HG03139 (cell line): ENCODE results near the gene INPPL1.

Experiments used
- ATAC-seq: cut with Tn5 transposase; IDR thresholded peaks from one replicate; pipeline ENCODE4 v1.9.1; 2021; ENCODE audit not compliant: unreplicated experiment

The INPPL1 gene

DNA sequence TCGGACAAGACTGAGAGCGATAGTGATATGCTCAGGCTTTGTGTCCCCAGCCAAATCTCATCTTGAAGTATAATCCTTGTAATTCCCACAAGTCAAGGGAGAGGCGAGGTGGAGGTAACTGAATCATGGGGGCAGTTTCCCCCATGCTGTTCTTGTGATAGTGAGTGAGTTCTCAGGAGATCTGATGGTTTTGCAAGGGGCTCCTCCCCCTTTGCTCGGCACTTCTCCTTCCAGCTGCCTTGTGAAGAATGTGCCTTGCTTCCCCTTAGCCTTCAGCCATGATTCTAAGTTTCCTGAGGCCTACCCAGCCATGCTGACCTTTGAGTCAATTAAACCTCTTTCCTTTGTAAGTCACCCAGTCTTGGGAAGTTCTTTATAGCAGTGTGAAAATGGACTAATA is 15.5 kb upstream of the INPPL1 start:
- ATAC-seq, result no peak

DNA sequence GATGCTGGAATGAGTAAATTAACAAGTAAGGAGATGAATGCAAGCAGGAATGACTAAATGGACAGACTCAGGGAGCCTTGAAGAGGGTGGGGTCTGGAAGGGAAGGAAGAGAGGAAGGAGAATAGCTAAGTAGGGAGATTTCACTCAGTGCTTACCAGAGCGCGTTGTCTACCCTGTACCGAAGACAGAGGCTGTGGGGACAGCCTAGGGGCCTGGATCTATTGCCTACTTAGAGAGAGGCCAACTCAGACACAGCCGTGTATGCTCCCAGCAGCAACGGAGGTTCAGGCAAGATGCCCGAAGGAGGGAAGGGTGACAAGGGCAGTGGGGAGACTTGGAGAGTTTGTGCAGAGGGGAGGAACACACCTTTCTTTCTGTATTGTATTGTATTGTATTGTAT is 7.9 kb upstream of the INPPL1 start, which contains the start of gene FOLR2:
FOLR2 (plus strand) TSS at position 157 of the 400 bp plus-strand sequence. CDS start 1,791 bp downstream, outside the sequence.
- no peak for ATAC-seq

DNA sequence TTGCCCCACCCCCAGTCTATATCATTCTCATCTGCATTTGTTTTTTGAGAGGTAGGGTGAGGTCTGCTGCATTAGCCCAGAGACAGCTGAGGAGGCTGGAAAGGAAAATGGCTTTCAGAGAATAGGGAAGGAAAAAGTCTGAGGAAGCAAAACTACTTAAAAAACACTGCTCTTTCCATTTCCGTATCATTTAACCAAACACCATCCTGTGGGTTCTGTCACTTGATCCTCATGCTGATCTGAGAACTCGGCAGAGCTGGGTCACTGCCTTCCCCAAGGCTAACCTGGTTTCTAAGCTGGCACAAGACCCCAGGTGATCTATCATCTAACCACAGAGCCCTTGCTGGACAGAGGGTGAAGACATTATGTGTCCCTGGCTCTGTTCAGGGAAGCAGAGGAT is 6.7 kb upstream of the INPPL1 start:
- ATAC-seq, result no peak

DNA sequence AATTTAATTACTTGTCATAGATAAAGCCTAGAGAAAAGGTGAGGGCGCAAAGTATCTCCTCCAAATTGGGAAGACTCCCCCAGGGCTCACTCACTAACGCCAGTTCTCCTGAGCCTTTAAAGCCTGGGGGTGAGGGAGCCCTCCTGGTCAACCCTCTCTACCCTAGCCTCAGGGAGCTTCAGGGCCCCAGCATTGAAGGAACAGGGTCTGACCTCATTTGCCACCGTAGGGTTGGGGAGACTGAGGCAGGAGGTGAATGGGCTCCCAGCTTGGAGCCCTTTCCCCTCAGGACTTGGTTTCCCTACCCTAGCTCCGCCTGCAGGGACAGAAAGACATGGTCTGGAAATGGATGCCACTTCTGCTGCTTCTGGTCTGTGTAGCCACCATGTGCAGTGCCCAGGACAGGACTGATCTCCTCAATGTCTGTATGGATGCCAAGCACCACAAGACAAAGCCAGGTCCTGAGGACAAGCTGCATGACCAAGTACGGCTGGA is 6.3 kb upstream of the INPPL1 start:
- ATAC-seq, result no peak

DNA sequence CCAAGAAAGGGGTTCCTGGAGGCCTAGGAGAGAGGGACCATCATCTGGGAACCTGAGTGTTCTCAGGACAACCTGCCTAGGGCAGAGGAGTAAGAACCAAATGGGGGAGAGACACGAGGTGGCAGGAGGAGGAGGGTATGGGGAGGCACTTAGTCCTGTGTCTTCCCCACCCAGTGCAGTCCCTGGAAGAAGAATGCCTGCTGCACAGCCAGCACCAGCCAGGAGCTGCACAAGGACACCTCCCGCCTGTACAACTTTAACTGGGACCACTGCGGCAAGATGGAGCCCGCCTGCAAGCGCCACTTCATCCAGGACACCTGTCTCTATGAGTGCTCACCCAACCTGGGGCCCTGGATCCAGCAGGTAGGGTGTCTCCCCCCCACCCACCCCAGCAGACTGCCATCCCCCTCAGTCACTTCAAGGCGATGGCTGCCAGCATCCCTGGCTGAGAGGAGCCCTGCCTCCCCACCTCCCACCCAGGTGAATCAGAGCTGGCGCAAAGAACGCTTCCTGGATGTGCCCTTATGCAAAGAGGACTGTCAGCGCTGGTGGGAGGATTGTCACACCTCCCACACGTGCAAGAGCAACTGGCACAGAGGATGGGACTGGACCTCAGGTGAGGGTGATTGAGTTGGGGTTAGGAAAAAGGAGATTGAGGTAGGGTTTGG is 3.7 kb upstream of the INPPL1 start:
- ATAC-seq, result no peak

DNA sequence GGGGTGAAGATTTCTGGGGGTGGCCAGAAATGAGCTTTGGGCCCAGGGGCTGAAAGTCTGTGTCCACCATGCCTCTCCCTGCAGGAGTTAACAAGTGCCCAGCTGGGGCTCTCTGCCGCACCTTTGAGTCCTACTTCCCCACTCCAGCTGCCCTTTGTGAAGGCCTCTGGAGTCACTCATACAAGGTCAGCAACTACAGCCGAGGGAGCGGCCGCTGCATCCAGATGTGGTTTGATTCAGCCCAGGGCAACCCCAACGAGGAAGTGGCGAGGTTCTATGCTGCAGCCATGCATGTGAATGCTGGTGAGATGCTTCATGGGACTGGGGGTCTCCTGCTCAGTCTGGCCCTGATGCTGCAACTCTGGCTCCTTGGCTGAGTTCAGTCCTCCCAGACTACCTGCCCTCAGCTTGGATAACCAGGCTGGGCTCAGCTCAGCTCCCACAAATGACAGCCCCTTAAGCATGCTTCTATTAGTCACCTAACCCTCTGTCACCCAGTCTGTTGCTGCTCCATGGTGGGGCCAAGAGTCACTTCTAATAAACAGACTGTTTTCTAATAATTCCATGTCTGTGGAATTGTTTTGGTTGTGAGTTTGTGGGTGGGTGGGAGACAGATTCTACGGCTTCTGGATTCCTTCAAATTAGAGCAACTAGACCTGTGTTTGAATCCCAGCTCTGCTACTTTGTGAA is 3.0 kb upstream of the INPPL1 start:
- no peak for ATAC-seq

DNA sequence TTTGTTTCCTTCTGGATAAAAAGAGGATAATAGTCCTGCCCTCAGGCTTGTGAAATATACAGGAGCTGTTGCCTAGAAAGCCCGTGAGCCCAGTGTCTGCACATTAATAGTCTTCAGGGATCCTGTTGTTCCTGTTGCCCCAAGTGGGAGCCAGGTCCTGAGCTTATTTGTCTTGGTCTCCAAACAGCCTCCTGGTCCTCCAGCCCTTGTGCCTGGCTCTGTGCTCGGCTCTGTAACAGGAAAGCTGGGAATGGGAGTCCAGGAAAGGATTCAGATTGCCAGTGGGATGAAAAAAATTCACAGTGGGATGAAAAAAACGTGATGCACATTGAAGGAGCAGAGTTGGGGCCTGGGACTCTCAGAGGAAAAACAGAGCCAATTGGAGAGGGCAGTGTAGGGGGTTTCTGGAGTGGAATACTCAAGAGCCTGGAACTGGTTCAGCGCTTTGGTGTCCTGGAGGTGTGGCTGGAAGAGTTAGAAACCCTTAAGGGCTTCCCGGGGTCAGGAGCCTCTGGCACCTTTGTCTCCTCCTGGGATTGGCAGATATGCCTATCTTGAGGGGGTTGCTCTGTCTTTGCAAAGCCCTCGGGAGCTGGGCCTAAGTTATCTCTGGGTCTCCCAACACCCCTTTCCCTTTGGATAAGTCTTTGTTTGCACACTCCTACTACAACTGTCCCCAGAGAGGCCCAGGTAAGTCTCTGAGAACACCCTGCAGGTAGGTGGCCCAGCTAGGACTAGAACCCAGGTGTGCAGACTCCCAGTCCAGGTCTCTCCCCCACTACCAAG is 2.3 kb upstream of the INPPL1 start:
- no peak for ATAC-seq

DNA sequence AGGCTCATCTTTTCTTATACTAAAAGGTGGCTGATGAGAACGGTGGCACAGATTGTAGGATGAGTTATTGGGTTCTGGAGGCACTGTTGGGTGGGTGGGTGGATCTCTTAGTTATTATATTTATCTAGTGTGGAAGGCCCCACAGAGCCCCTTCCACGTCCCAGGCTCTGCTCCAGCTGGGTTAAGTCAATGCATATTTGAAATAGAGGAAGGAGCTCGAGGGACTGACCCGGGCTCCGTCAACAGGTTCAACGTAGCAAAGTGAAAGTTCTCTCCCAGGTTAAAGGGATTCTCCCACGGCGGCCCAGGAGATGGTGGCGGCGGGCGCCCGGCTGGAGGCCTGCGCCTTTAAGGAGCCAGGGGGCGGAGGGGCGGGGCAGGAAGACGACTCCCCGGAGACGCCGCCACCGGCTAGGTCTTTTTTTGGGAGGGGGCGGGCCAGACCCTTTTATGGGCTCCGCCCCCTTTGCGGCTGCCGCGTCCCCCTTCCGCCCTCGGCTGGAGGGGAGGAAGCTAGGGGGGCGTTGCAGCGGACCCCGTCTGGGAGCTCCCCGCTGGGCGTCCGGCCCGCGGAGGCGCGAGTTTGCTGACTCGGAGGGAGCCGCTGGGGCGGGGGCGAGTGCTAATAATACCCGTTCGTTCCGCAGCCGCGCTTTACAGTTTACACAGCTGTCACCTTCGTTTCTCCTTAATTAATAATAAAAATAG is 1.5 kb upstream of the INPPL1 start:
- peak; percentile 67 for ATAC-seq

DNA sequence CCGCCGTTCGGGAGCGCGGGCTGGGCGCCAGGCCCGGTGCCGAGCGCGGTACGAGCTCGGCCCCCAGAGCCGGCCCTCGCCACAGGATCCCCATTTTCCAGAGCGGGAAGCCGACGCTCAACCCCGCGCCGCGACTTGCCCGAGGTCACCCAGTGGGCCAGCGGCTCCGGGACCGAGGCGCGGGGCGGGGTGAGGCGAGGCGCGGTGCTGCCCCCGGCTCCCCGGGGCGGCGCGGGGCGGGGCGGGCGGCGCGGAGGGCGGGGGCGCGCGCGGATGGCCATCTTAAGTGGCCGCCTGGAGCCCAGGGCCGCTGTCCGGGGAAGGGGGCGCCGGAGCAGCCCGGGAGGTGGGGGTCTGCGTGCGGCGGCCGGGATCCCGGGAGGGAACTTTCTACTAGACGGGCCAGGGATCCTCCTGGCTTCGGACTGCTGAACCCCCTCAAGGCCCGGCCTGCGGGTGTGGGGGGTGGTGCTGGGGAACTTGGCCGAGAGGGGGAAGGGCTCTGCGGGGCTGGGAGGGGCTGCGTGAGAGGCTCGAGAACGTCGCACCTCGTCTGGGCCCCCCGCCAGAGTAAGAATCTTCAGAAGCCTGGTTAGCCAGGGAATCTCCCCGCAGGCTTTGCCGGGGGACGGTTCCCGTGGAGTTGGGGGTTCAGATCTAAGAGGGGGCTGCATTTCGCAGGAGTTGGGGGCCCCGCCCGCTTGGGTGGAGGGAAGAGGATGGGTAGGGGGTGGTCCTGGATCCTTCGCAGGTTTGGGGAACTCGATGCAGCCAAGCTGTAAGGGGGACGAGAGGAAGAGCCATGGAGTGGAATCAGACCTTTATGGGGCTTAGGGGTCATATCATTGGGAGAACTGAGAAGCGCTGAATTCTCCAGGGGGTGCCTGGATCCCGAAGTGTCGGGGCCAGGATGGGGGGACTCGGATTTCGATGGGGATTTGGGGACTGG is 678 bp upstream of the INPPL1 start:
- peak; percentile 40 for ATAC-seq

DNA sequence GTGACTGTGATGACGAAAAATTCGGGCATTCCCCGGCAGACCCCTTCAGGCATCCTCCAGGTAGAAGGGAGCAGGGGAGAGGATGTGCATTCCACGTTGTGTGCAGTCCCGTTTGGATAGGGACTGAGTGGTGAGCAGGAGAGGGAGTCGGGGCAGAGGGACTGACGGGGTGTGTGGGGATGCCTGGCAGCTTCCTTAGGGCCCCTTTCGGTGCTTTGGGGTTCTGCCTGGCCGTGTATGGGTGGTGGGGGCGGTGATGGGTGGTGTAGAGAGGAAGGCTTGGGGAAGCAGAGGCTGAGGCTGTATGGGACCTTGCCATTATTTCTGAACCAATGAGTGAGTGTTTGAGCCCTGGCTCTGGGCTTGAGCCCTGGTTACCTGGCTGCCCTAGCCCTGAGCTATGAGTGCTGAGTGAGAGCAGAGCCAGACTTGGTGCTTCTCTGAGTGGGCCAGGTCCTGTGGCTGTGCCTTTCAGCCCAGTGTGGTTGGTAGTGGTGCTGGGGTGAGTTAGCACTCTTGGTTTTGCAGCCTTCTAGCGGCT is 914 bp downstream of the INPPL1 start:
- ATAC-seq, result no peak

DNA sequence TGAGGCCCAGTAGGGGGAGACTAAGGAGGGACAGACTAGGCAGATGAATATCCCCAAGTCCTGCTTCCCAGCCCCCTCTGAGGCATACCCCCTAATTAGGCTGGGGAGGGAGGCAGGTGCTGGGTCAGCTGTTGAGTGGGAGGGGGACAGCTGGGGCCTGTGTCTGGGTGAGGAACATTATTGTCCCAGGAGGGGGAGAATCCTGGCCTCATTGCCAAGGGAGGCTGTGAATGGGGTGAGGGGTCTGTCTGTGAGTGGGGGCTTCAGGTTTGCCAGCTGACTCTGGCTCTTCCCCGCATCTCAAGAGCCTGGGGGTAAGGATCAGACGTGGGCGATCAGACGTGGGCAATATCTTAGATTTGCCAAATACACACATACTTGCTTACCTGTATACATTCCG is 2.1 kb downstream of the INPPL1 start:
- ATAC-seq, result no peak

DNA sequence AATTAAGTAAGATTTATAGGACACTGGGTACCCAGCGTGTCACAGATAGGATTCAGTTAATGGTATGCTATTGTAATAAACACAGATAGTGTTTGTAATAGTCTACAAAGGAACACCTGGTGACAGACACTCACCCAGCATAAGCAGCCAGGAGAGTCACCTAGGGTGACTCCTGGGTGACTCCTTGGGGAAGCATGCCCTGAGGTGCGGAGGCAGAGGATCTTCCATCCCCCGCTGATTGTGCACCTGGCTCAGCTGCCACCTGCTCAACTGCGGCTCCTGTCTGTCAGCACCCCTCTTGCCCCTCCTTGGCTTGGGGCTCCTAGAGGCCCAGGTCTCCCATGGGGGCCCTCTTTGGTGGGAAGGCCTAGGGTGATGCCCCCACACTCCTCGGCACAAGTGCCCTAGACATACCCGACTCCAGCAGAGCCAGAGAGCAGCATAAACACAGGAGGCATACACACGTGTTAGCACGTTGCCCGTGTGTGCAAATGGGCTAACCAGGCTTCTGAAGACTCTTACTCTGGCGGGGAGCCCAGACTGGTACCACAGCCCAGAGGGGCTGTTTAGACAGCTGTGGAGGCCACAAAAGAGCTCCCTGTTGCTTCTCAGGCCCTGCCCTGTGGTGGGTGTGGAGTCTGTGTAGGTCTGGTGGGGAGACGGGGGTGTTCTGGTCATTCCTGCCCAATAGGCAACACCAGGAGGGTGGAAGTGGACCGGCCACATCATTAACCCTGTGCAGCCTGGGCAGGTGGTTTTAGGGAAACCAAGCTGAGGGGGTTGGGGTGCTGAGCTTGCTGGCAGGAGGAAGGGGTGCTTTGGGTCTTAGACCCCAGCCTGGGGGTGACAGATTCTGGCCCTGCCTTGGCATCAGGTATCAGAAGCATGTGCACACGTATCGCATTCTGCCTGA is 3.0 kb downstream of the INPPL1 start:
- no peak for ATAC-seq

DNA sequence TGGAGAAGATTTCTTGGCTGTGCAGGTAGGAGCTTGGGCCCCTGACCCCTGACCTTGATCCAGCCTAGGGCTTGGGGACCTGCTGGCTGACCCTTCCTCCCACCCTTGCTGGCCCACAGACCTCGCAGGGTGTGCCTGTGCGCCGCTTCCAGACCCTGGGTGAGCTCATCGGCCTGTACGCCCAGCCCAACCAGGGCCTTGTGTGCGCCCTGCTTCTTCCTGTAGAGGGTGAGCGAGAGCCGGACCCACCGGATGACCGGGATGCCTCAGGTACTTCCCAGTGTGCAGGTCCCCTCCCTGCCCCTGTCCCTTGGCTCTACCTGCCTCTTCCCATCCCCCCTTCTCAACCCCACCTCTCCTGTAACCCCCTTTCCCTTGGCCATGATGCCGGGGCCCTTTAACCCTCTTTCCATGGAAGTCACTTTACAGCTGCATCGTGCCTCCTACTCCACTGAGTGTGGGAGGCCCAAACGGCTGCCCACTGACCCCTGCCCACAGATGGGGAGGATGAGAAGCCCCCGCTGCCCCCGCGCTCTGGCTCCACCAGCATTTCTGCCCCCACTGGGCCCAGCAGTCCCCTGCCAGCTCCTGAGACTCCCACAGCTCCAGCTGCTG is 3.8 kb downstream of the INPPL1 start:
- no peak for ATAC-seq

DNA sequence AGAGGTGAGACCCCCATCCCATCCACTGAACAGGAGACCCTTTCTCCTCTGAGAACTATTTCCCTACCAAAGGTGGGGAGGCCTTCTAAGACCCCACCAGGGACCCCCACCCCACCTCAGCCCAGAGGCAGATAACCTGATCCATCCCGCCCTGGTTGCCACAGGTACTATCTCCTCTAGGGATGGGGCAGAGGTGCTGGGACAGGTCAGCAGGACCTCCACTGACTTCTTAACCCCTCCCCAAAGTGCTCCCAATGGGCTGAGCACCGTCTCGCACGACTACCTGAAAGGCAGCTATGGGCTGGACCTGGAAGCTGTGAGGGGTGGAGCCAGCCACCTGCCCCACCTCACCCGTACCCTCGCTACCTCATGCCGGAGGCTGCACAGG is 4.3 kb downstream of the INPPL1 start:
- ATAC-seq, result no peak

DNA sequence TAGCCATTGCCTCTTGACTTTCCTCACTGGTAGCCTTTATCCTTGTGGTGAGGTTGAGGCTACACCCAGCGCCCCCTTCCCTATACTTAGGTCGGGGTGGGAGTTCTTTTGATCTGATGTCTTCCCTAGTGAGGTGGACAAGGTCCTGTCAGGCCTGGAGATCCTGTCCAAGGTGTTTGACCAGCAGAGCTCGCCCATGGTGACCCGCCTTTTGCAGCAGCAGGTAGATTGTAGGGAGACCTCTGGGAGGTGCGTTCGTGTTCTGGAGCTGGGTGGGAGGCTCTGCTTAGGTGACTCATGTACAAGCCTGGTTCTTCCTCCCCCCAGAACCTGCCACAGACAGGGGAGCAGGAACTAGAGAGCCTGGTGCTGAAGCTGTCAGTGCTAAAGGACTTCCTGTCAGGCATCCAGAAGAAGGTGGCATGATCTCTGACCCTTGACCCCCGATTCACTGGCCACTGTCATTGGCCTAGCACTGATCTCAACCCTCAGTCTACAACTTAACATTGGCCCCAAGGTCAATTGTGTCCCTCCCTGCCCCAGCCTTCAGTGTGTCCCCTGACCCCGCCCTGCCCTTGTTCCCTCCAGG is 4.9 kb downstream of the INPPL1 start:
- ATAC-seq, result no peak

DNA sequence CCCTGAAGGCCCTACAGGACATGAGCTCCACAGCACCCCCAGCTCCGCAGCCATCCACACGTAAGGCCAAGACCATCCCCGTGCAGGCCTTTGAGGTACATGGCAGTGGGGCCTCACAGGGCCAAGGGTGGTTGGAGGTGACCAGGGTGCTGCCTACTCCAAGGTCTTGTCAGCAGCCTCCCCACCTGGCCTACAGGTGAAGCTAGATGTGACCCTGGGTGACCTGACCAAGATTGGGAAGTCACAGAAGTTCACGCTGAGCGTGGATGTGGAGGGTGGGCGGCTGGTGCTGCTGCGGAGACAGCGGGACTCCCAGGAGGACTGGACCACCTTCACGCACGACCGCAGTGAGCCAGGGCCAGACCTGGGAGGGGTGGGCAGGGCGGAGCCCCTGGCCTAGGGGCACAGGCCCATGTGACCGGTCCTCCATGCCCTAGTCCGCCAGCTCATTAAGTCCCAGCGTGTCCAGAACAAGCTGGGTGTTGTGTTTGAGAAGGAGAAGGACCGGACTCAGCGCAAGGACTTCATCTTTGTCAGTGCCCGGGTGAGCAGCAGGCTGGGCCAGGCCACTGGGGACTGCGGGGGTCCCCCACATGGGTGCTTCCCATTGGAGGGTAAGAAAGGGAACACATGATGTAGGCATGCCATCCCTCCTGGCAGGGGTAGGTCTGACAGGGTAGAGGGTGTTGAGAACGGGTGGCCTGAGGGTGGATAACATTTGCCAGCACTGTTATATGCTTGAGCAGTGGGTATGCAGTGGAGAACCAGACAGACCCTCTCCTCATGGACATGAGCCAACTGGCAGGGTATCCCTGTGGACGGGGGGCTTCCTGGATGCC is 5.6 kb downstream of the INPPL1 start:
- ATAC-seq, result no peak

DNA sequence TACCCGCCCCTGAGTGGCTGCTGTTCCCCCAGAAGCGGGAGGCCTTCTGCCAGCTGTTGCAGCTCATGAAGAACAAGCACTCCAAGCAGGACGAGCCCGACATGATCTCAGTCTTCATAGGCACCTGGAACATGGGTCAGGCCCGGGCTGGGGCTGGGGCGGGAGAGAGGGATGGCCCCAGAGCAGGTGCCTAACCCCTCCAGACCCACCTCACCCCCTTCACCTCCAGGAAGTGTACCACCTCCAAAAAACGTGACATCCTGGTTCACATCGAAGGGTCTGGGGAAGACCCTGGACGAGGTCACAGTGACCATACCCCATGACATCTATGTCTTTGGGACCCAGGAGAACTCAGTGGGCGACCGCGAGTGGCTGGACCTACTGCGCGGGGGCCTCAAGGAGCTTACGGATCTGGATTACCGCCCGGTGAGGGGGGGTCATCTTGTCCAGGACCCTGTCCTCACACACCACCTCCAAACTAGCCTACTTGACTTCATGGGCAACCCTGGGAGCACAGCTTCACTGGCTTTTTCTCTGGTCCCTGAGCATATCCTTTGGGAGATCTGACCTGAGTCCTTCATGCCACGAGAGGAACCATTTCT is 6.3 kb downstream of the INPPL1 start:
- no peak for ATAC-seq
